Hindlimb muscle (tissue), 1 donor: ENCODE results near the gene TIPRL. TPM values are rescaled to one million over a fixed set of nuclear protein-coding genes. Genes with fewer than 3 reads are reported as not detected.
A peak's percentile ranks its signal among the peaks of the same experiment; 100 is the strongest.

Experiments used
- DNase-seq: peaks from one replicate; pipeline ENCODE4 v3.0.0-alpha.2; 2013
- polyA plus RNA-seq: library from polyadenylated mRNA; unstranded; fragments of 120-200 nt; gene quantifications from one replicate; pipeline ENCODE4 v1.2.1, GENCODE V29; 2013; ENCODE audit not compliant: insufficient read length

The TIPRL gene
- polyA plus RNA-seq, 1 donor, result 29.3 TPM

GRCh38 chr1:168217664-168218063 is 38.9 kb downstream of the TIPRL start:
- no peak for DNase-seq

GRCh38 chr1:168218658-168219057 is 39.9 kb downstream of the TIPRL start:
- DNase-seq, result no peak

- no peak for DNase-seq
Measured at GRCh38 chr1:168220470-168220871, 41.7 kb downstream of the TIPRL start.

GRCh38 chr1:168221275-168221674 is 42.5 kb downstream of the TIPRL start:
- no peak for DNase-seq

- DNase-seq, result no peak
Measured at GRCh38 chr1:168223261-168223660, 44.5 kb downstream of the TIPRL start.

DNA sequence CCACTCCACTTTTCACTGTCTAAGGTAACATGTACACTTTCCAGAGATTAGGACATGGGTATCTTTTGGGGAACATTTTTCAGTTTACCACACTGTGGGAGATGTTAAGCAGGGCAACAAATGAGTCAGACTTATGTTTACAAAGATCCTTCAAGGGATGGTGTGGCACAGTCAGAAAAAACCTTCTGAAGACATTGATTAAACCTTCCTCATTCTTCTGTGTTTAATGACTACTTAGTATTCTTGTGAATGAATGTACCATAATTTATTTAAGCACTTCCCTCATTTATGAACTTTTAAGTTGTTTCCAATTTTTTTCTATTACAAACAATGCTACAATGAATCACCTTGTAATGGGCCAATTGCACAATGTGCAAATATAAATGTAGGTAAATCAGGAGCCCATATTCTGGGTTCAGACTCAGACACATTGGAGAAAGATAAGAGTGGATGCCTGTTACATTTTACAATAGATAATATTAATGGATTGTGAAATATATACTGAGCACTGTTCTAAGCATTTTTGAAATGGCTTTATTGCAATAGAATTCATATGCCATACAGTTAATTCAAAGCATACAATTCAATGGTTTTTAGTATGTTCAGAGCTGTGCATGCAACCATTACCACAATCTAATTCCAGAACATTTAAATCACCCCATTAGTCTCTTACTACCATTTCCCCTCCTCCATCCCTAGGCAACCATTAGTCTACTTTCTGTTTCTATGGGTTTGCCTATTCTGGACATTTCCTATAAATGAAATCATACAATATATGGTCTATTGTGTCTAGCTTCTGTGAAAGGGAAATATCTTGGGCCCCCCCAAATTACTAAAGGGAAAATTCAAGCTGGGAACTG is 45.1 kb downstream of the TIPRL start:
- no peak for DNase-seq

DNA sequence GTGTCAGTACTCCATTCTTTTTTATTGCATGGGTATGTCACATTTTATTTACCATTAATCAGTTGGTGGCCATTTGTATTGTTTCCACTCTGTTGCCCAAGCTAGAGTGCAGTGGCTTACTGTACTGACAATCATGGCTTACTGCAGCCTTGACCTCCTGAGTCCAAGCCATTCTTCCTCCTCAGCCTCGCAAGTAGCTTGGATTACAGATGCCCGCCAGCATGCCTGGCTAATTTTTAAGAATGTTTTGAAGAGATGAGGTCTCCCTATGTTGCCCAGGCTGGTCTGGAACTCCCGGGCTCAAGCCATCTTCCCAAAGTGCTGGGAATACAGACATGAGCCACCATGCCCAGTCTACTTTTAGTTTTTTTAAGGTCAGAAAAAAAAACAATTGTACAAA is 46.2 kb downstream of the TIPRL start:
- DNase-seq, result no peak

GRCh38 chr1:168225476-168226190 is 46.9 kb downstream of the TIPRL start, which contains the start of gene SFT2D2:
TSS of gene SFT2D2 (plus strand) at chr1:168226004. CDS start at chr1:168226080, 76 bp downstream.
- DNase-seq, result peak; percentile 84

GRCh38 chr1:168227620-168228019 is 48.9 kb downstream of the TIPRL start:
- no peak for DNase-seq

- DNase-seq, result no peak
Measured at GRCh38 chr1:168229893-168230292, 51.1 kb downstream of the TIPRL start.

DNA sequence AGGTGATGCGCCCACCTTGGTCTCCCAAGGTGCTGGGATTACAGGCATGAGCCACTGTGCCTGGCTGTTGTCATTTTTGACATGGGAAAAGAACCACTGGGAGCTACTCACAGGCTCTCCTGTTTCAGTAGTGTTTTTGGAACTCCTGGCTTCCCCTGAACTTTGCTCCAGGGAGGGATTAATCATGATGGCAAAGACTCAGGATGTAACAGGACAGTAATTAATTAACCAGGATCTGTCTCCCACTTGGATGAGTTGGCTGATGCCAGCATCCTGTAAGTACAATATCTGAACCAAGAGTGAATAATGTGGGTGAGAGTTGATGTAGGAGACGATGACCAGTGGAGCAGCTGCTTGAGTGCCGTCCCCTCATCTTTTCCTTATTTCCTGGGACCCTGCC is 51.9 kb downstream of the TIPRL start:
- DNase-seq, result no peak

- no peak for DNase-seq
Measured at GRCh38 chr1:168234846-168235547, 56.2 kb downstream of the TIPRL start.

DNA sequence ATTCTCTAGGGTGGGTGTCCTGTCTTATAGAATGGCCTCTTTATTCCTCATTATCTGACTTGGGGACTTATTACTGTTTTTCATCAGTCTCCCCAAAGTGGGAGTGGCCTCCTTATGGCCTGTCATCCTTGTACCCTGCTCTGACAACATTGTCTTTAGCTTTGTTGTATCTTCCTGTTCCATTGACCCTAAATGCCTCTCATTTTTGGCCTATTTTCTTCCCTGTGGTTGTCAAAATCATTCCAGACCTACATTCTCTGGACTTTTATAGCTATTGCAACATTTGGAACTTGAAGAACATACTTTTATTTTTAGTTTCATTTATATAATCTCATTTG is 56.8 kb downstream of the TIPRL start:
- DNase-seq, result no peak

DNA sequence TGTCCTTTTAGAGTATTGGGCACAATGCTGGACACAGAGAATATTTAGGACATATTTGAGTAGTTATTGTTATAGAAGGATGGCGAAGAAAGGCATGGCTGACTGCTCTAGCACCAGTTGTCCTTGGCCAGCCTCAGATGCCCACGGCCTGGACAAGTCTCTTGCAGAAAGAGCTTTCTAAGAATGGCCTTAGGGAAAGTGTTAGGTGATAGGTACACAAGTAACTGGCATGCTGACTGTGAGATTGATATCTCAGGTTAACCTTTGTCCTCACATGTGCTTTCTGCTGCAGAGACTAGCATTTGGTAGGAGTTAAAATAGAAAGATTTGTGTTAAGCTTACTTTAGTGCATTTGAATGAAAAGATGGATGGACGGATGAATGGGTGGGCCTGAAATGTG is 57.2 kb downstream of the TIPRL start:
- DNase-seq, result no peak

DNA sequence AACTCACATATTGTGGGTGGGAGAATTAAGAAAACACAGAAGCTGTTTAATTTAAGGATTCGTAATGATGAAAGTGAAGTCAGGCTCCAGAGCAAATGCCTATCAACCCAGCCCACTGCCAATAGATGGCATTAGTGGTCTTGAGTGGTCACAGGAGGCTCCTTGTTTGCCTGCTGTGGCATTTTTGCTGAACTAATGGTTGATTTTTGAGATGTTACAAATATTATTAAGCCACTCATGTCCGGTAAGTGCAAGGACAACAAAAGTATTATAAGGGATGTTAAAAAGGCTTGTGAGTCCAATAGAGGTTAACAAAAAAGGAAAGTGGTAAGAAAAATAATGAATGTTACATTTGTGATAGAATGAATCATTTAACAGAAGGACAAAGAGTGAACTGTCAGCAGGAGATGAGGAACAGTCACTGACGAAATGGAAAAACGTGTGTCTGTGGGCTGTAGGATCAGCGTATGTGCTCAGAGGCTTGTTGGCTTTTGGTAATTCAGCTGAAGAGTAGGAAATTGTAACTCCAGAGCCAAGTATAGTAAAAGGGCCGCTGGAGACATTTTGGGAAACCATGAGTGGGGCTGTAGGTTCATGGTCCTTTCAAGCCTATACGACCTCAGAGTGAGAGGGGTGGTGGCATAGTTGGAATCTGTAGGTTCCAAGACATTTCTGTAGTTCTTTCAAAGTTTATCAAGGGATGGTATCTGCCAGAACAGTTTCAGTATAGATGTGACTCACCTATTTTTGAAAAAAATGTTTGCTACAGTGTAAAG is 58.3 kb downstream of the TIPRL start:
- DNase-seq, result no peak

GRCh38 chr1:168243198-168243597 is 64.4 kb downstream of the TIPRL start:
- peak; percentile 71 for DNase-seq

- DNase-seq, result no peak
Measured at GRCh38 chr1:168243636-168244212, 65.0 kb downstream of the TIPRL start.

DNA sequence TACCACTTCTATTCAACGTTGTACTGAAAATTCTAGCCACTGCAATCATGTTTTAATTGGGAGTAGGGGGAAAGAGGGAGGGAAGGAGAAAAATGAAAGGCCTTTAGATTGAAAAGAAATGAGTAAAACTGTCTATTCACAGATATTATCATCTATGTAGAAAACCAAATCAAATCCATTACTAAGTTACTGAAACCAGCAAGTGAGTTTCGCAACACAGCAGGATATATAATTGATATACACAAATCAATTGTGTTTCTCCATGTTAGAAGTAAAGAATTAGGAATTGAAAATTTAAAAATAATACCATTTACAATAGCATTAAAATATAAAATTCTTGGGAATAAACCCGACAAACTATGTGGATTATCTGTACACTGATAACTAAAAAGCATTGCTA is 66.3 kb downstream of the TIPRL start:
- DNase-seq, result no peak

GRCh38 chr1:168246506-168246905 is 67.7 kb downstream of the TIPRL start:
- no peak for DNase-seq
